Measurements from ENCODE around the gene RAMP1. TPM values are rescaled to one million over a fixed set of nuclear protein-coding genes. Genes with fewer than 3 reads are reported as not detected.

Gene RAMP1
- total and polyA plus RNA-seq, 2 donors (not counting 1 experiment from before 2014, with no cell fraction given) = 15.7 TPM; not detected in 1

GRCh38 chr2:237868631-237869342 is 9.4 kb downstream of the RAMP1 start:
- POLR2A ChIA-PET = interaction anchor here (0.7 kb wide), 1 partner anchor 30 kb away, joined by 5 read pairs; no protein-coding TSS in a partner anchor
- peaks cover 0 to 3% (median 0%) of the 10 kb centered on the region in 3 donors for H3K9me3 ChIP-seq (ENCODE audit: control extremely low read depth in 1 of 3, control insufficient read depth in 2 of 3, insufficient read depth in 1 of 3, low read length in 2 of 3)
- no peaks in the 10 kb centered on the region for H3K4me1 ChIP-seq (ENCODE audit: control insufficient read depth in 2 of 2, insufficient read depth in 2 of 2, low read length in 2 of 2)
- peaks cover 9% of the 10 kb centered on the region for H3K4me1 Mint-ChIP-seq
- no peak overlapping the region for H2AFZ ChIP-seq (ENCODE audit: insufficient read depth, low read depth, low read length, poor library complexity, severe bottlenecking)
- H3K27ac Mint-ChIP-seq = peak overlapping the region; percentile 18
- WGBS (ENCODE audit: insufficient coverage) = 35% methylated on average over 16 of the region's 22 CpGs
- peaks cover 0 to 20% (median under 1%) of the 10 kb centered on the region in 4 experiments for H3K27me3 ChIP-seq (replicated peaks in 1 of 4; ENCODE audit: control extremely low read depth in 1 of 4, control insufficient read depth in 3 of 4, insufficient read depth in 4 of 4, low read length in 3 of 4)
- TF ChIP-seq EZH2 (IDR thresholded peaks at IDR 0.05; ENCODE audit: borderline replicate concordance, insufficient read depth, low read depth, low read length, poor library complexity, severe bottlenecking) (no peak), CTCF (IDR thresholded peaks at IDR 0.05) (no peak)
- no peak overlapping the region for H3K4me3 ChIP-seq (ENCODE audit: control extremely low read depth in 1 of 5, extremely low read depth in 1 of 5, insufficient read depth in 1 of 5, low read depth in 2 of 5, low read length in 4 of 5)
- no peaks in the 10 kb centered on the region for H4K20me1 ChIP-seq (ENCODE audit: control insufficient read depth, insufficient read depth, low read length, poor library complexity, severe bottlenecking)
- H3K27ac ChIP-seq (ENCODE audit: low read length in 2 of 2) = no peak overlapping the region
- H3K27me3 Mint-ChIP-seq = peaks cover 41% of the 10 kb centered on the region
- CTCF ChIA-PET = interaction anchor here (1.5 kb wide), 1 partner anchor 394 kb away, joined by 3 read pairs; no protein-coding TSS in a partner anchor
- intact Hi-C loops (cut with micrococcal nuclease) = no loop called here
- no peak for ATAC-seq (ENCODE audit: low read depth)
- no peaks in the 10 kb centered on the region for H3K9me3 Mint-ChIP-seq (ENCODE audit: insufficient read depth)
- H3K36me3 ChIP-seq (replicated peaks in 1 of 2; ENCODE audit: control extremely low read depth in 1 of 2, control insufficient read depth in 1 of 2, extremely low read depth in 1 of 2, insufficient read depth in 2 of 2, low read length in 1 of 2) = no peaks in the 10 kb centered on the region
- no peak overlapping the region for H3K4me2 ChIP-seq (replicated peaks; ENCODE audit: low read depth, low read length, poor library complexity, severe bottlenecking)
- H3K79me2 ChIP-seq (ENCODE audit: control insufficient read depth, insufficient read depth, low read length) = no peaks in the 10 kb centered on the region
- no peak overlapping the region for H3K9ac ChIP-seq (ENCODE audit: low read length)
- peak overlapping the region; percentile 23 for H3K4me3 Mint-ChIP-seq
- DNase-seq = no peak

Measured in B cell (primary cell).